Neutrophil (primary cell): ENCODE data around the gene SPATA6L.

Experiments used
- H3K27ac ChIP-seq: fragments of 200-600 bp; sonication (generic); 2 replicates; pipeline ENCODE4 v1.5.1; 2016; ENCODE audit warnings: mild to moderate bottlenecking, moderate library complexity
- H3K27me3 ChIP-seq: fragments of 200-600 bp; sonication (generic); 2 replicates; pipeline ENCODE4 v1.6.0; 2016; ENCODE audit warnings: mild to moderate bottlenecking
- H3K36me3 ChIP-seq: fragments of 200-600 bp; sonication (generic); 2 replicates; pipeline ENCODE4 v1.5.1; 2017
- H3K4me1 ChIP-seq, 2 experiments: fragments of 200-600 bp in 1 of 2; sonication (generic) in 1 of 2; 1 replicate in 1 of 2; 2 replicates in 1 of 2; pipeline versions ENCODE4 v1.5.1 to v1.6.1; 2013 to 2016; ENCODE audit warnings: low read depth in 1 of 2, low read length in 1 of 2, mild to moderate bottlenecking in 1 of 2, moderate library complexity in 1 of 2; ENCODE audit not compliant: control insufficient read depth in 1 of 2, insufficient read depth in 1 of 2
- H3K4me3 ChIP-seq, 2 experiments: fragments of 200-600 bp in 1 of 2; sonication (generic) in 1 of 2; 1 replicate in 1 of 2; 2 replicates in 1 of 2; pipeline ENCODE4 v1.5.1; 2013 to 2016; ENCODE audit warnings: low read depth in 1 of 2, low read length in 1 of 2, mild to moderate bottlenecking in 1 of 2, moderate library complexity in 1 of 2
- H3K9me3 ChIP-seq: fragments of 200-600 bp; sonication (generic); 2 replicates; pipeline ENCODE4 v1.5.1; 2016
- CTCF ChIP-seq: fragments of 200-600 bp; sonication (generic); IDR thresholded peaks from 2 replicates; pipeline ENCODE4 v1.5.1; 2016; ENCODE audit warnings: antibody characterized with exemption

SPATA6L gene

GRCh38 chr9:4592886-4593285 is 73.4 kb downstream of the SPATA6L start:
- Histone ChIP-seq H3K9me3 (no peaks in the 10 kb centered on the region), H3K4me1 (peaks cover 6 to 10% of the 10 kb centered on the region in 2 experiments), H3K27me3 (no peaks in the 10 kb centered on the region), H3K27ac (no peak overlapping the region), H3K36me3 (no peaks in the 10 kb centered on the region), H3K4me3 (no peak overlapping the region)
- no peak for TF ChIP-seq CTCF

- no peaks in the 10 kb centered on the region for H3K27me3 ChIP-seq
- H3K27ac ChIP-seq: no peak overlapping the region
- peaks cover 6 to 10% of the 10 kb centered on the region in 2 experiments for H3K4me1 ChIP-seq
- H3K36me3 ChIP-seq: no peaks in the 10 kb centered on the region
- no peak overlapping the region for H3K4me3 ChIP-seq
- no peak for TF ChIP-seq CTCF
- H3K9me3 ChIP-seq: no peaks in the 10 kb centered on the region
Observed at GRCh38 chr9:4592295-4592694, 74.0 kb downstream of the SPATA6L start.

- no peak for TF ChIP-seq CTCF
- peaks cover 0 to 1% of the 10 kb centered on the region in 2 experiments for H3K4me1 ChIP-seq
- H3K27me3 ChIP-seq: no peaks in the 10 kb centered on the region
- H3K27ac ChIP-seq: no peak overlapping the region
- no peaks in the 10 kb centered on the region for H3K9me3 ChIP-seq
- no peak overlapping the region for H3K4me3 ChIP-seq
- no peaks in the 10 kb centered on the region for H3K36me3 ChIP-seq
Observed at GRCh38 chr9:4591123-4591500, 75.2 kb downstream of the SPATA6L start.

- Histone ChIP-seq H3K27ac (no peak overlapping the region), H3K4me1 (no peaks in the 10 kb centered on the region), H3K9me3 (no peaks in the 10 kb centered on the region), H3K4me3 (no peak overlapping the region), H3K36me3 (no peaks in the 10 kb centered on the region), H3K27me3 (no peaks in the 10 kb centered on the region)
- TF ChIP-seq CTCF: no peak
Observed at GRCh38 chr9:4590430-4591122, 75.7 kb downstream of the SPATA6L start.

- Histone ChIP-seq H3K36me3 (no peaks in the 10 kb centered on the region), H3K27ac (no peak overlapping the region), H3K27me3 (peaks cover 10% of the 10 kb centered on the region), H3K9me3 (no peaks in the 10 kb centered on the region), H3K4me3 (no peak overlapping the region), H3K4me1 (no peaks in the 10 kb centered on the region)
- no peak for TF ChIP-seq CTCF
Observed at GRCh38 chr9:4588721-4589120, 77.6 kb downstream of the SPATA6L start.
